HepG2 (cell line): Measurements from ENCODE around the gene KCTD19. TPM values are rescaled to one million over a fixed set of nuclear protein-coding genes. Genes with fewer than 3 reads are reported as not detected.

Experiments
- HIVEP1 ChIP-seq: sonication (generic); formaldehyde crosslinking; IDR thresholded peaks from 2 replicates; pipeline ENCODE4 v1.4.0; 2020; ENCODE audit warnings: mild to moderate bottlenecking, missing genetic modification reagents
- KAT8 ChIP-seq: IDR thresholded peaks from 2 replicates; pipeline ENCODE4 v1.6.1; 2016; ENCODE audit warnings: missing genetic modification reagents, missing compliant biosample characterization
- NFE2L1 ChIP-seq: sonication (generic); formaldehyde crosslinking; IDR thresholded peaks from 2 replicates; pipeline ENCODE4 v1.4.0; 2020; ENCODE audit warnings: missing genetic modification reagents, mild to moderate bottlenecking, borderline replicate concordance
- TCF12 ChIP-seq, 2 experiments: fragments of 450-650 bp in 1 of 2; sonication (generic) in 1 of 2; formaldehyde crosslinking in 1 of 2; IDR thresholded peaks; 2 replicates each; pipeline versions ENCODE4 v1.6.1 to v1.8.0; 2017 to 2022; ENCODE audit warnings: antibody characterized with exemption in 1 of 2, mild to moderate bottlenecking in 1 of 2, missing genetic modification reagents in 1 of 2, moderate library complexity in 1 of 2
- TEAD3 ChIP-seq: optimal IDR thresholded peaks from 2 replicates; pipeline ENCODE3; 2016; ENCODE audit warnings: borderline replicate concordance
- ZMYM4 ChIP-seq: sonication (generic); formaldehyde crosslinking; IDR thresholded peaks from 2 replicates; pipeline ENCODE4 v1.8.1; 2023; ENCODE audit warnings: mild to moderate bottlenecking, missing genetic modification reagents
- polyA plus RNA-seq, 8 experiments: library from polyadenylated mRNA; depleted of rRNA in 3 of 8; stranded (reverse) in 7 of 8; unstranded in 1 of 8; fragments of >200 nt; fragmentation: Illumina TruSeq in 4 of 8; extraction: Trizol in 4 of 8; gene quantifications; 2 replicates each; pipeline versions ENCODE4 v1.2.1 to v1.2.3, GENCODE V29; 2011 to 2016; ENCODE audit warnings: low read depth in 4 of 8, missing spikeins in 1 of 8, mixed read lengths in 1 of 8; ENCODE audit not compliant: insufficient read depth in 1 of 8
- total RNA-seq, 5 experiments: library from RNA; depleted of rRNA; stranded (reverse); fragments of >200 nt; fragmentation: Illumina TruSeq; extraction: Trizol; gene quantifications; 2 replicates each; pipeline ENCODE4 v1.2.3, GENCODE V29; 2016; ENCODE audit warnings: low read depth in 1 of 5
- TF ChIP-seq, protein P1 (sequence below): sonication (generic); formaldehyde crosslinking; IDR thresholded peaks from 2 replicates; pipeline ENCODE4 v1.5.0; 2020; ENCODE audit warnings: mild to moderate bottlenecking, missing genetic modification reagents
- TF ChIP-seq, protein P2 (sequence below): sonication (generic); formaldehyde crosslinking; IDR thresholded peaks from 2 replicates; pipeline ENCODE4 v1.8.1; 2023; ENCODE audit warnings: mild to moderate bottlenecking, missing genetic modification reagents, borderline replicate concordance
- TF ChIP-seq, protein P3 (sequence below): sonication (generic); formaldehyde crosslinking; IDR thresholded peaks from 2 replicates; pipeline ENCODE4 v1.4.0; 2020; ENCODE audit warnings: mild to moderate bottlenecking, missing genetic modification reagents
- TF ChIP-seq, protein P4 (sequence below): sonication (generic); formaldehyde crosslinking; IDR thresholded peaks from 2 replicates; pipeline ENCODE4 v1.9.0; 2021; ENCODE audit warnings: mild to moderate bottlenecking, missing genetic modification reagents
- TF ChIP-seq, protein P5 (sequence below): sonication (generic); formaldehyde crosslinking; conservative IDR thresholded peaks from 2 replicates; pipeline ENCODE4 v1.8.1; 2023; ENCODE audit warnings: missing genetic modification reagents

Gene KCTD19
- total and polyA plus RNA-seq, 2 of the 13 experiments (the other 11 are each of a cell fraction or from before 2014, with no cell fraction given), result not detected

DNA sequence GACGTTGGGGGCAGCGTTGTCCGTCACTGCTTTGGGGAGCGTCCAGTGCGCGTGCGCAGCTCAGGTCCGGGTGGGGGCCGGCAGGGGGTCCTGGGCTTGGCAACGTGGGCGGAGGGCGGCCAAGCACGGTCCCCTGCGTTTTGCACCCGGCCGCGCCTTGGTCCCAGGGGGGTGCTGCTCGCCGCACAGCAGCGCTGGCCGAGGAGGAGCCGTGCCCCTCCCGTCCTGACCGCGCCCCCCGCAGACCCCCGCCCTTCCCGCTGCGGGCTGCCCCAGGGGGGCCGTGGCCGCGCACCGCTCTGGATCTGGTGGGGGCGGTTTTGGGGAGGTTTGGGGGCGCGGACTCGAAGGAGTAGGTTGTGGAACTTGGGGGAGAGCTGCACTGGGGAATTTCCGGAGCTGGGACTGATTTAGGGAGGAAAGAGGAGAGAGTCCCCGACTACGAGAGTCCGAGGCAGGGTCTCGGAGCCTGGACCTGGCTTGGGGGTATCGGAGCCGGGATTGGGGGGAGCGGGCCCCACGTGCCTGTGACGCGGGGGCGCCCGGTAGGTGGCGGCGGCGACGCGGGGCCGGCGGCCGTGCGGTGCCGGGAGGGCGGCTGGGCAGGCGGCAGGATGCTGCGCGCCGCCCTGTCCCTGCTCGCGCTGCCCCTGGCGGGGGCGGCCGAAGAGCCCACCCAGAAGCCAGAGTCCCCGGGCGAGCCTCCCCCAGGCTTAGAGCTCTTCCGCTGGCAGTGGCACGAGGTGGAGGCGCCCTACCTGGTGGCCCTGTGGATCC, 78.0 kb downstream of the KCTD19 start, which contains the start of gene SLC9A5 (continued):
- TF ChIP-seq, protein P1, sequence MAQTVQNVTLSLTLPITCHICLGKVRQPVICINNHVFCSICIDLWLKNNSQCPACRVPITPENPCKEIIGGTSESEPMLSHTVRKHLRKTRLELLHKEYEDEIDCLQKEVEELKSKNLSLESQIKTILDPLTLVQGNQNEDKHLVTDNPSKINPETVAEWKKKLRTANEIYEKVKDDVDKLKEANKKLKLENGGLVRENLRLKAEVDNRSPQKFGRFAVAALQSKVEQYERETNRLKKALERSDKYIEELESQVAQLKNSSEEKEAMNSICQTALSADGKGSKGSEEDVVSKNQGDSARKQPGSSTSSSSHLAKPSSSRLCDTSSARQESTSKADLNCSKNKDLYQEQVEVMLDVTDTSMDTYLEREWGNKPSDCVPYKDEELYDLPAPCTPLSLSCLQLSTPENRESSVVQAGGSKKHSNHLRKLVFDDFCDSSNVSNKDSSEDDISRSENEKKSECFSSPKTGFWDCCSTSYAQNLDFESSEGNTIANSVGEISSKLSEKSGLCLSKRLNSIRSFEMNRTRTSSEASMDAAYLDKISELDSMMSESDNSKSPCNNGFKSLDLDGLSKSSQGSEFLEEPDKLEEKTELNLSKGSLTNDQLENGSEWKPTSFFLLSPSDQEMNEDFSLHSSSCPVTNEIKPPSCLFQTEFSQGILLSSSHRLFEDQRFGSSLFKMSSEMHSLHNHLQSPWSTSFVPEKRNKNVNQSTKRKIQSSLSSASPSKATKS (CRISPR knock-in tag), result no peak
- TF ChIP-seq, protein P2, sequence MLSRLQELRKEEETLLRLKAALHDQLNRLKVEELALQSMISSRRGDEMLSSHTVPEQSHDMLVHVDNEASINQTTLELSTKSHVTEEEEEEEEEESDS, result no peak
- TF ChIP-seq ZMYM4 (CRISPR knock-in tag) (no peak), TEAD3 (CRISPR knock-in tag) (no peak), TCF12 (IDR thresholded peaks at IDR 0.05) (no peak), TCF12 (CRISPR knock-in tag; IDR thresholded peaks at IDR 0.05) (no peak), NFE2L1 (CRISPR knock-in tag) (no peak), HIVEP1 (CRISPR knock-in tag) (peak; percentile 21; the same call in 1 of the 2 replicates), KAT8 (CRISPR knock-in tag) (no peak)
- TF ChIP-seq, protein P3, sequence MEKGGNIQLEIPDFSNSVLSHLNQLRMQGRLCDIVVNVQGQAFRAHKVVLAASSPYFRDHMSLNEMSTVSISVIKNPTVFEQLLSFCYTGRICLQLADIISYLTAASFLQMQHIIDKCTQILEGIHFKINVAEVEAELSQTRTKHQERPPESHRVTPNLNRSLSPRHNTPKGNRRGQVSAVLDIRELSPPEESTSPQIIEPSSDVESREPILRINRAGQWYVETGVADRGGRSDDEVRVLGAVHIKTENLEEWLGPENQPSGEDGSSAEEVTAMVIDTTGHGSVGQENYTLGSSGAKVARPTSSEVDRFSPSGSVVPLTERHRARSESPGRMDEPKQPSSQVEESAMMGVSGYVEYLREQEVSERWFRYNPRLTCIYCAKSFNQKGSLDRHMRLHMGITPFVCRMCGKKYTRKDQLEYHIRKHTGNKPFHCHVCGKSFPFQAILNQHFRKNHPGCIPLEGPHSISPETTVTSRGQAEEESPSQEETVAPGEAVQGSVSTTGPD (CRISPR knock-in tag), result no peak
- TF ChIP-seq, protein P4, sequence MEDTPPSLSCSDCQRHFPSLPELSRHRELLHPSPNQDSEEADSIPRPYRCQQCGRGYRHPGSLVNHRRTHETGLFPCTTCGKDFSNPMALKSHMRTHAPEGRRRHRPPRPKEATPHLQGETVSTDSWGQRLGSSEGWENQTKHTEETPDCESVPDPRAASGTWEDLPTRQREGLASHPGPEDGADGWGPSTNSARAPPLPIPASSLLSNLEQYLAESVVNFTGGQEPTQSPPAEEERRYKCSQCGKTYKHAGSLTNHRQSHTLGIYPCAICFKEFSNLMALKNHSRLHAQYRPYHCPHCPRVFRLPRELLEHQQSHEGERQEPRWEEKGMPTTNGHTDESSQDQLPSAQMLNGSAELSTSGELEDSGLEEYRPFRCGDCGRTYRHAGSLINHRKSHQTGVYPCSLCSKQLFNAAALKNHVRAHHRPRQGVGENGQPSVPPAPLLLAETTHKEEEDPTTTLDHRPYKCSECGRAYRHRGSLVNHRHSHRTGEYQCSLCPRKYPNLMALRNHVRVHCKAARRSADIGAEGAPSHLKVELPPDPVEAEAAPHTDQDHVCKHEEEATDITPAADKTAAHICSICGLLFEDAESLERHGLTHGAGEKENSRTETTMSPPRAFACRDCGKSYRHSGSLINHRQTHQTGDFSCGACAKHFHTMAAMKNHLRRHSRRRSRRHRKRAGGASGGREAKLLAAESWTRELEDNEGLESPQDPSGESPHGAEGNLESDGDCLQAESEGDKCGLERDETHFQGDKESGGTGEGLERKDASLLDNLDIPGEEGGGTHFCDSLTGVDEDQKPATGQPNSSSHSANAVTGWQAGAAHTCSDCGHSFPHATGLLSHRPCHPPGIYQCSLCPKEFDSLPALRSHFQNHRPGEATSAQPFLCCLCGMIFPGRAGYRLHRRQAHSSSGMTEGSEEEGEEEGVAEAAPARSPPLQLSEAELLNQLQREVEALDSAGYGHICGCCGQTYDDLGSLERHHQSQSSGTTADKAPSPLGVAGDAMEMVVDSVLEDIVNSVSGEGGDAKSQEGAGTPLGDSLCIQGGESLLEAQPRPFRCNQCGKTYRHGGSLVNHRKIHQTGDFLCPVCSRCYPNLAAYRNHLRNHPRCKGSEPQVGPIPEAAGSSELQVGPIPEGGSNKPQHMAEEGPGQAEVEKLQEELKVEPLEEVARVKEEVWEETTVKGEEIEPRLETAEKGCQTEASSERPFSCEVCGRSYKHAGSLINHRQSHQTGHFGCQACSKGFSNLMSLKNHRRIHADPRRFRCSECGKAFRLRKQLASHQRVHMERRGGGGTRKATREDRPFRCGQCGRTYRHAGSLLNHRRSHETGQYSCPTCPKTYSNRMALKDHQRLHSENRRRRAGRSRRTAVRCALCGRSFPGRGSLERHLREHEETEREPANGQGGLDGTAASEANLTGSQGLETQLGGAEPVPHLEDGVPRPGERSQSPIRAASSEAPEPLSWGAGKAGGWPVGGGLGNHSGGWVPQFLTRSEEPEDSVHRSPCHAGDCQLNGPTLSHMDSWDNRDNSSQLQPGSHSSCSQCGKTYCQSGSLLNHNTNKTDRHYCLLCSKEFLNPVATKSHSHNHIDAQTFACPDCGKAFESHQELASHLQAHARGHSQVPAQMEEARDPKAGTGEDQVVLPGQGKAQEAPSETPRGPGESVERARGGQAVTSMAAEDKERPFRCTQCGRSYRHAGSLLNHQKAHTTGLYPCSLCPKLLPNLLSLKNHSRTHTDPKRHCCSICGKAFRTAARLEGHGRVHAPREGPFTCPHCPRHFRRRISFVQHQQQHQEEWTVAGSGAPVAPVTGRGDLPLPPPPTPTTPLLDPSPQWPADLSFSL (CRISPR knock-in tag), result no peak
- TF ChIP-seq, protein P5, sequence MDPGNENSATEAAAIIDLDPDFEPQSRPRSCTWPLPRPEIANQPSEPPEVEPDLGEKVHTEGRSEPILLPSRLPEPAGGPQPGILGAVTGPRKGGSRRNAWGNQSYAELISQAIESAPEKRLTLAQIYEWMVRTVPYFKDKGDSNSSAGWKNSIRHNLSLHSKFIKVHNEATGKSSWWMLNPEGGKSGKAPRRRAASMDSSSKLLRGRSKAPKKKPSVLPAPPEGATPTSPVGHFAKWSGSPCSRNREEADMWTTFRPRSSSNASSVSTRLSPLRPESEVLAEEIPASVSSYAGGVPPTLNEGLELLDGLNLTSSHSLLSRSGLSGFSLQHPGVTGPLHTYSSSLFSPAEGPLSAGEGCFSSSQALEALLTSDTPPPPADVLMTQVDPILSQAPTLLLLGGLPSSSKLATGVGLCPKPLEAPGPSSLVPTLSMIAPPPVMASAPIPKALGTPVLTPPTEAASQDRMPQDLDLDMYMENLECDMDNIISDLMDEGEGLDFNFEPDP (CRISPR knock-in tag), result no peak
